GM18867 (cell line): Measurements from ENCODE around the gene TM2D3.

ENCODE experiments used
- ATAC-seq: cut with Tn5 transposase; IDR thresholded peaks from one replicate; pipeline ENCODE4 v1.9.1; 2021; ENCODE audit warnings: mild to moderate bottlenecking, moderate library complexity; ENCODE audit not compliant: unreplicated experiment

The TM2D3 gene

DNA sequence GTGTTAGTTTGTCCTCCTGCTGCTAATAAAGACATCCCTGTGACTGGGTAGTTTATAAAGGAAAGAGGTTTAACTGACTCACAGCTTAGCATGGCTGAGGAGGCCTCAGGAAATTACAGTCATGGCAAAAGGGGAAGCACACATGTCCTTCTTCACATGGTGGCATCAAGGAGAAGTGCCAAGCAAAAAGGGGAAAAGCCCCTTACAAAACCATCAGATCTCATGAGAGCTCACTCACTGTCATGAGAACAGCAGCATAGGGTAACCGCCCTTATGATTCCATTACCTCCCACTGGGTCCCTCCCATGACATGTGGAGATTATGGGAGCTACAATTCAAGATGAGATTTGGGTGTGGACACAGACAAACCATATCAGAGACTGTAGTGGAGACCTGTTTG, 27.0 kb downstream of the TM2D3 start:
- ATAC-seq, result no peak

DNA sequence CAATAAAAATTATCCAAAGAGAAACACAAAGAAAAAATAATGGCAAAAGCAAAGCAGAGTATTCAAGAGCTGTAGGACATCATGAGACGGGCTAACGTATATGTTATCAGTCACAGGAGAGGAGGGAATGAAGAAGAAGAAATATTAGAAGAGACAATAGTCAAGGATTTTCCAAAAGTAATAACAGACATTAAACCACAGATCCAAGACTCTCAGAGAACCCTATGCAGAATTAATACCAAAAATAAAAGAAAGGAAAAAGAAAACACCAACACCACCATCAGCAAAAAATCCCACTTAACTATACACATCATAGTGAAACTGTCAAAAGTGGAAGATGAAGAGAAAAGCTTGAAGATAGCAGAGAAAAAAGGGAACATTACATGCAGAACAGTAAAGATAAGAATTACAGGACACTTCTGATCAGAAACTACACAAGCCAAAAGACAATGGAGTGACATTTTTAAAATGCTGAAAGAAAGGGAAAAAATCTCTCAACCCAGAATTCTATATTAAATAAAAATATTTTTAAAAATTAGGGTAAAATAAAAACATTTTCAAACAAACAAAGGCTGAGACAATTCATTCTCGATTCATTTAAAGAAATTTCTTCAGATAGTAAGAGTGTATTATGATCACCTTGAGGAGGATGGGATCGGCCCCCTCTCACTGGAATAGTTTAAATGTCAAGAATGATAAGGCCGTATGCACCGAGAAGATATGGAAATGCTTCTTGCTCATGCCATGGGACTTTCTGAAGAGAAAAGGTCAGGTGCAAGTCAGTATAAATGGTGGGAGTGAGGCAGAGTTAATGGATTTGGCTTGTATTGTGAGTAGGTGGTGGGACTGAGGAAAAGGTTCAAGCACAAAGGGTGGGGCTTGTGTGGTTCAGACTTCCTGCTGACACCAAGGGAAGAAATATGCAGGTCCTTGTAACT, 28.5 kb downstream of the TM2D3 start:
- no peak for ATAC-seq

DNA sequence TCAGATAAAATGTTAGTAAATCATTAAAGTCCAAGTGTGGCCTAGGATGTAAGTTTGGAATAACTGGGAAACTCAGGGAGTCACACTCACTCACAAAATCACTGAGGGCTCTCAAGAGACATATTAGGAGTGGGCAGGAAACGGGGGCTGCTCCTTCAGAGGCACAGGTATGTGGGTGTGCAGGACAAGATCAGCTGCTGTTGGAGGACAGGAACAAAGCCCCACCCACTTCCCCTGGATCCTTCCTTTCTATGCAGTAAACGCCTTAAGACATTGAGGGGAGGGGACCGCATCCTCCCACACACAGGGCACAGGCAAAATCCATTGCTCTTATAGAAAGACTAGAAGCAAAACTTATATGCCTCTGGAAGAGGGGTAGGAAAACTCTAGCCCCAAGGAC, 30.2 kb downstream of the TM2D3 start:
- ATAC-seq, result no peak

DNA sequence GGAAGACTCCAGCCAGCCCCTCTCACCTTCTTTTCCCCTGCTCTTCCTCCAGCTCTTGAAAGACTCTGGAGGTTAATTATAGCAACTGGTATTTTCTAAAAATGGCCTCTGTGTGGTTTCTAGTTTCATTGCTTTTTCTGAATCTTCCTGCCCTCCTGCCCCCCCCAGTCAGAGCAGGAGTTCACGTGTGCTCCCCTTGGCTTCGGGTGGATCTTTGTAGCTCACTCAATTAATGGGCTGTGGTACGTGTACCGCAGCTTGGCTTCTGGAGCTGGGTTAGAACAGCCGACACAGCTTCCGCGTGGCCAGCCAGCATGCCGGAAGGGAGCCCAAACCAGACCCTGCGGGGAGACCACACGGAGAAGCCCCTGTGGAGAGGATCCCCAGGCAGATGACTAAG, 31.5 kb downstream of the TM2D3 start:
- ATAC-seq, result no peak

DNA sequence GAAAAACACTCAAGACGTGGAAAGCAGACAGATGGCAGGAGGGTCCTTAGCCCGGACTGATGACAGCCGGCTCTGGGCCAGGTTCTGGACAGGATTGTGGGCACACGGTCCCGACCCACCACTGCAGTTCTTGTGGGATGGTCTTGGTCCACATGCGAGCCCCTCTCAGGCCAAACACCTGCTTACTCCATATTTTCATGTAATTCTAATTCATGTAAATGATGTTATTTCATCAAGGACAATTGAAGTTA, 32.6 kb downstream of the TM2D3 start:
- no peak for ATAC-seq

DNA sequence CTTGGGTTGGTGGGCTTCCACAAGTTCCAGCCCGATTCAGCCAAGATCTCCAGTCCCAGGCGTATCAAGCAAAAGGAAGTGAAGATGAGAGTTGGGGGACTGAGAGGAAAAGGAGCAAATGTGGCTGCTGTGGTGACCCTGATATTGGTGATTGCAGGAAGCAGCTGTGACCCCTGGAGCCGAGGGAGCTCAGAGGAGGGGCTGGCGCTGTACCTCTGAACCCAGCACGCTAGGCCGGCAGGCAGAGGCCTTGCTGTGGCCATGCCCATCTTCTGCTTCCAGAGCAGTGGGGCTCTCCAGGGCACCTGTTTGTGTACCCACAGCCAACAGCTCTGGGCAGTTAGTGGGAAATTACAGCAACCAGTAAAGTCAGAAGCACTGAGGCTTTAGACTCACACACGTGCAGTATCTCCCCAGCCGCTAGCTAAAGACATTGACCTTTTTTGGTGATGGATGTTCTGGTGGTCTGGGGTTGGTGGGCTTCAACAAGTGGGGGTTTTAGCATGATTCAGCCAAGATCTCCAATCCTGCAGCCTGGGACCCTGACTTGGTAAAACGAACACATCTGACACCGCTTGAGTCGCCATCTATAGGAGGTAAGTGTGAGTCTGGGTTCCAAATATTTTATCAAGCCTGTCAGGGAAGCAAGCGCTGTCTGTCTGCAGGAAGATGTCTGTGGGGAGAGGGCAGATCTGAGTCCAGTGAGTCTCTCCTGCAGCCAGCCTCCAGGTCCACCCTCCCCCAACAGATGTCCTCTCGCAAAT, 33.1 kb downstream of the TM2D3 start:
- ATAC-seq, result no peak

DNA sequence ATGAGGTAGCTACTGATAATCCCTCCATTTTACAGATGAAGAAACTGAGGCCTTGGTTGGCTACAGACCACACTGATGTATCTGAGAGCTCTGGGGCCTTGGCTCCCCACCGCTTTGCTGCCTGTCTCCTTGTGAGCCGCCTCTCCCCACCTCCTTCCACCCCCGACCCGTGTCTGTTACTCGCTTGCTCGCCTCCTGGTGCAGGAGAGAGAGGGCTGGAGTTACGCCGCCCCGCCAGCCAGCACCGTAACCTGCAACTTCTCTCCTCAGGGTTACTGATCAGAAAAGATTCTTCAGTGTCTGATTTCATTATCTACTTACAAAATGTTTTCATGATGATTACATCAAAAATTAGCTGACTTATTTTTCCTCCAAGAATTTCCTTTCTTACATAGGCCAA, 34.1 kb downstream of the TM2D3 start:
- ATAC-seq, result no peak

DNA sequence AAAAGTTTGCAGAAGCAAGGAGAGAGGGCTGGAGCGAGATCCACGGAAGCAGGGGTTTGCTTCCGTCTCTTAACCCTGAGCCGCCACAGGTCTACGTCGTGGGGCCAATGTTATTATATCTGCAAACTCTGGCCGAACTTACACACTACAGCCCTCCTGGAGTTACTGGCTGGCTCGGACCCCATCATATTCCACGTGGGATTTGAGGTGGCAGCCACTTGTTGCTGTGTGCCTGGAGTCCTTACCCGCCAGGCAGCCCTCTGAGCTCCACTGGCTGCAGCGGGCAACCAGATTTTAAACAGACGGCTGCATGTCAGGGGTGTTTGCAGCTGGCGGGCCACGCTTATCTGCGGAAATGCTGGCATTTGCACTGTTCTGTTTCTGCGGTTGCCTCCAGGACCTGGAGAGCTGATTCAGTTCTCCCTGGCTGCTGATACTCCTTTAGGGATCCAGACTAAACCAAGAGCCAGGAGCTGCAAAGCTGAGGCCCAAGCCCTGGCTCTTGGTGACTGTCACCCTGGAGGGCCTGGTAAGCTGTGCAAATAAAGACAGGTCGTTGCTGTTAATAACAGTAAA, 34.7 kb downstream of the TM2D3 start:
- no peak for ATAC-seq

DNA sequence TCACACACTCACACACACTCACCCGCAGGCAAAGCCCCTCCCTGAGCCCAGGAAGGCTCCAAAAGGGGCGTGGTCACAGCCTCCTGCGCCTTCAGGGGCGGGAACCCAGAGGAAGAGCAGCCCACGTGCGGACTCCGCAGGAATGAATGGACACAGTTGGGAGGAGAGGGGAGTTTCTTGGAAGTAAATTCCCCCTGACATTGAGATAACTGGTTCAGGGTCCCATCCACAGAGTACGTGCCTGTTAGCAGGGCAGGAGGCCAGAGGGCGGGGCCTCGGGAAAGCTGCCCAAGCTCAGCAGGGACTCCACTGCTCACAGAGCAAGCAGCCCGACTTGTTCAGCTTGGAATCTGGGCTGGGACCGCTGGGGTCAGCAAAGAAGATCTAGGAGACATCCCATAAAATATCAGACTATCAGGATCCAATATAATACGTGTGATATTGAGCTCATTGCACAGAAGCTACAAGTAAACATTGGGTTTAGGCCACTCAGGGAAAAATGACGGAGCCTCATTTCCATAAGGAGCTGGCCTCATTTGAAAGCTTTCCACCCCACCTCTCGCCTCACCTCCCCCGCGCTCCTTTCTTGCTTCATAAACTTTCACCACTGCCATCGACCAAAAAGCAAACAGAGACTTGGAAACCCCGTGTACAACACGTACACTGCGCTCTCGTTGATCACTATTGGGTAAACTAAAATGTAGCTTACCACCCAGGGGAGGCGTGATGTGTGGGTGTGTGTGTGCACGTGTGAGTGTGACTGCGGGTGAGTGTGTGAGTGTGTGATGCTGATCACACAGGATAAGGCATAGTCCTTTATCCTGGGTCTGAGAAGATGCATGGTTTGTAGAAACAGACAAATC, 36.0 kb downstream of the TM2D3 start:
- no peak for ATAC-seq

DNA sequence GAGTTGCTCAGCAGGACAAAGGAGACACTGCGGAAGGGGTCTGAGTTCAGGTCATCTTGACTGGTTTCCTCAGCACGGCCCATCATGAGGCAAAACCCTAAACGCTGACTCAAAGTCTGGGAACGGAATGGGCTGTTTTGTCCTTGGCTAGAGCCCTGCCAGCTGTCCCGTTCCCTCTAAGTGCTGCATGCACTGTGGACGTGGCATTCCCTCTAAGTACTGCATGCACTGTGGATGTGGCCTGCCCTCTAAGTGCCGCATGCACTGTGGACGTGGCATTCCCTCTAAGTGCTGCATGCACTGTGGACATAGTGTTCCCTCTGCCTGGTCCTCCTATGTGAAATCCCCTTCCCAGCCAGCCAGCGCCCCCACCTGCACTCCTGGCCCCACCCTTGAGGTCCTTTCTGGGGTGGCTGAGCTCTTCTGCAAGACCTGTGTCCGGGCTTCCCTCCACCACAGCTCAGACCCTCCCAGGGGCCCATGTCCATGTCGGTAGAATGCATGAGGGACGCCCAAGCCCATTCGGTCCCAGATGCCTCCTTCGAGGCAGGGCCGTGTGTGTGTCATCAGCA, 36.7 kb downstream of the TM2D3 start:
- no peak for ATAC-seq

DNA sequence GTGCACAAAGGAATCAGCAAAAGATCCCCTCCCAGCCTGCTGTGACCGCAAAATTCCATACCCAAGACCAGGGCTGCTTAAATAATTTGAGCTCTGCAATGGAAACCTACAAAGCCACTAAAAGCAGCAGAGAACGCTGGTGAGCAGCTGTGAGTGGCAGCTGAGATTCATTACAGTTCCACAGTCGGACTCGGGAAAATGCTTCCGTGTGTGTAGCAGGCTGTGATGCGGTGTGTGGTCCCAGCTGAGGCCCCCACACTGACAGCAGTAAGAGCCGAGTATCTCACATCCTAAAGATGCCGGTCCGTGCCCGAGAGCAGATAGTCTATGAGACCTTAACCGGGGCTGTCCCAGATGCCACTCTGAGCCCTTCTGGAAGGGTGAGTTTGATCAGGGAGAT, 37.4 kb downstream of the TM2D3 start:
- no peak for ATAC-seq

DNA sequence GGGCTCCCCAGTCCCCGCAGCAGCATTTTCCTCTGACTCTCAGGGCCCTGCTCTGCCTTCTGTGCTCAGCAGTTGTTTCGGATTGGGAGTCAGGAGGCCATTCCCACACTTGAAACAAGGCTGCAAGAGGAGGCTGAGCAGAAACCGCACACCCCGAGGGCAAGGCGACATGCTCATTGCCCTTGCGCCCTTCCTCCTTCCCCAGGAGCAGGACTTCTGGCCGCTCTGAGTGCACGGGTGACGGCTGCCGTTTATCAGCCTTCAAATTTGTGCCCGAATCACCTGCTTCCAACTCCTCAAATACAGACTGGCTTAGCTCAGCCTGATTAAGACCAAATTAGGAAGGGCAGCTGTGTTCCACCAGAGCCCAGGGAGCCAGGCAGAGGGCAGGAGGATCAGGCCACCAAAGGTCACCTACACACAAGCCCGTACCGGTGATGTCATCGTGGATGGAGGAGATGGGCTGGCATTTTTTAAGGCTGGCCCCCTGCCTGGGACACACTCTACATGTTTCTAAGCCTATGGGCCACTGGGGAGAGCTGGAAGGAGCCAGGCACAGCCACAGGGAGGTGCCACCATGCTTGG, 38.1 kb downstream of the TM2D3 start:
- no peak for ATAC-seq

DNA sequence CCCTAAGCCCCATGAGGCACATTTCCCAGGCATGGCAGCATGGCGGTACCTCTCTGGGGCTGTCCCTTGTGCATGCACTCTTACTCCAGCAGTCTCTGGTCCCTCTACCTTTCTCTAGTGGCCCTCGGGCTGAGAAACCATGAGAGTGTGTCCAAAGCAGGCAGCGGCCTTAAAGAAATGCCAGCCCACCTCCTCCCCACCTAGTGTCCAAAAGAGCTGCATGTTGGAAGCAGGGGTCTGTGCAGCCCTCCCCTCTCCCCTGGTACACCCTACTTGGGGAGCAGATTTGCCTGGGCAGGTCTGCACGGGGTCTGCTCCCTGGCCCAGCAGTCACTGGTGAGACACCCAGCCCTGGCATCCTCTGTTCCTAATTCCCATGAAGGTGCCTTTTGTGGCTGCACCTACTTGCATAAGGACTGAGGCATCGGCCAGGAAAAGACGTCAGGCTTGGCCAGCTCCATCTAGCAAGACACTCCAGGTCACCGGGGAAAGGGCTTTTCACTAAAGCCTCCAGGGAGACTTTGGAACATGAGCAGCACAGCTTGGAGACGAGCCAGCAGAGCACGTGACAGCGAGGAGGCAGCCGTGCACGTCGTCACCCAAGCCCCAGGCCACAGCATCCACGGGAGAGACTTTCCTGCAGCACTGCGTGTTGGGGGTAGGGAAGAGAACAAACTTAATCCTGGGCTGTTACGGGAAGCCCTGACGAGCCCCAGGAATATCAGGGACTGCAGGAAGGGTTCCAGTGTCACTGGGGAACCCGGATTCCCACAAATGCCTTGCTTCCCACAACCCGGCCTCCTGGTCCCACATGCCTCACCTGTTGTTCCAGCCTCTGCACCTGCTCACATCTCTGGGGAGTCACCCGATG, 38.8 kb downstream of the TM2D3 start:
- no peak for ATAC-seq

DNA sequence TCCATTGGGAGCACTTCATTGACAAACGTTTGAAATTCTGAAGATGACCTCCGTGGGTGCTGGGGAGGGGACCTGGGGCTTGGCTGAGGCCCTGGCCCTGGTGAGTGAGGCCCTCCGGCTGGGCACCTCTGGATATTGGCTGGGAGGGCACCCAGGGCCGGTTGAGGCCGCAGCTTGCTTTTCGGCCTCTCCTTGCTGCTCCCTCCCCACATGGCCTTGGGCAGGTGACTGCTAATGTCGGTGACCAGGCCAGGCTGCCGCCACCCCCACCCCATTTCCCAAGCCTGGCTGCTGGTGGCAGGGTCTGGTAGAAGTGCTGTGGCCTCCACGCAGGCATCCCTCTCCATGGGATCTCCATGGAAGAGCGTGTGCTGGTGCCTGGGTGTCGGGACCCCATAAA, 39.5 kb downstream of the TM2D3 start:
- no peak for ATAC-seq

DNA sequence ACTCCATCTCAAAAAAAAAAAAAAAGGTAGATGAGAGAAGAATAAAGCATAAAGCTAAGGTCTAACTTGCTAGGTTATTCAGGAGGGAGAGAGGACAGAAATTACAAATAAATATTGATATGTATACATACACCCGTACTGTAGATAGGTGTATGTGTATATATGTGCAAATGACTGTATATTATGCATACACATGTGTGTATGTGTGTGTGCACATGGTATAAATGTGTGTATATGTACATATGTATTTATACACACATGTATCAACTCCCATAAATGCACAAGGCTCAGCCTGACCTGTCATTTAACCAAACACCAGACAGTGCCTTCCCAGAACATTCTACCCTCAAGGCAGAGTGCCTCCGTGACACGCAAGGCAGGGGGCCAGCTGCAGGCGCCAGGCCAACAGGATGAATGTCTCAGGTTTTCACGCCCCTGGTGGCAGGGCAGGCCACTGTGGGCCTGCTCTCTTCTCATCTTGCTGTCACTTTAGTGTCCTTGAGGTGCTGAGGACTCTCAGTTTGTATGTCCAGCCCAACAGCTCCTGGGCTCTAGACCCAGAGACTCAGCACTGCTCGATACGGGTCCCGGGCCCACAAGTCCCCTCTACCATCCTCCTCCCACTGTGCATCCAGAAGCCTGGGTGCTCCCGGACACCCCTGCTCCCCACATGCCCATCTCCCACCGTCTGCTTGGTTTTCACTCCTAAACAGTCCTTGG, 40.4 kb downstream of the TM2D3 start:
- ATAC-seq, result no peak

DNA sequence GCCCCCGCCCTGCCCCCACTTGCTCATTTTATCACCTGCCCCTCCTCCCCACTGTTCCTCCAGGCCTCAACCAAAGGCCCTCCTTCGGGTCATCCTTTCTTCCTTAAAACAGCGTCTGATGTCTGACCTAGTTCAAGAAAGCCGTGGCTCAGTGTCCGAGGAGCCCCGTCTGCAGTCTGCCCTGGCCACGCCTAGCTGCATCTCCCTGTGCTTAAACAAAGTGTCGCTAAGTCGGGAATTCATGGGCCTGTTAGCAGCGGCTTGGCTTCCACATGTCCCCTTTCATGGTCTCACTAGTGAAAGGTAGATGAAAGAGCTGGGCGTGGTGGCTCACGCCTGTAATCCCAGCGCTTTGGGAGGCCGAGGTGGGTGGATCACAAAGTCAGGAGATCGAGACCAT, 41.2 kb downstream of the TM2D3 start:
- ATAC-seq, result no peak

DNA sequence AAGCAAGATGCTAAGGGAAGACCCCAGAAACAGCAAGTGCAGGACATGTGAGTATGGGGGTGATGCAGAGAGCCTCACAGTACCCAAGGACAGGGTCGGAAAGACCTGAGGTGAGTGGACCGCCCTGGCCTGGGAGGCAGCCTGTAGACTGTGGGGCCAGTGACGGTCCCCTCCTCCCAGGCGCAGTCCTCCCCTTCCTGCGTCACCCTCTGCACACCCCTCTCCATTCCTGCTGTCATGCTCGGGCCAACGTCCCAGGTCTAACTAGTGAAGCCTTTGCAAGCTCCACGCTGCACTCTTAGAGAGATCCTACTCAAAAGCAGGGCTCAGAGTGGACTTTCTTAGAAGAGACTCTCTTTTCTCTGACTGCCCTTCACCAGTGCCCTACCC, 41.6 kb downstream of the TM2D3 start:
- ATAC-seq, result no peak

DNA sequence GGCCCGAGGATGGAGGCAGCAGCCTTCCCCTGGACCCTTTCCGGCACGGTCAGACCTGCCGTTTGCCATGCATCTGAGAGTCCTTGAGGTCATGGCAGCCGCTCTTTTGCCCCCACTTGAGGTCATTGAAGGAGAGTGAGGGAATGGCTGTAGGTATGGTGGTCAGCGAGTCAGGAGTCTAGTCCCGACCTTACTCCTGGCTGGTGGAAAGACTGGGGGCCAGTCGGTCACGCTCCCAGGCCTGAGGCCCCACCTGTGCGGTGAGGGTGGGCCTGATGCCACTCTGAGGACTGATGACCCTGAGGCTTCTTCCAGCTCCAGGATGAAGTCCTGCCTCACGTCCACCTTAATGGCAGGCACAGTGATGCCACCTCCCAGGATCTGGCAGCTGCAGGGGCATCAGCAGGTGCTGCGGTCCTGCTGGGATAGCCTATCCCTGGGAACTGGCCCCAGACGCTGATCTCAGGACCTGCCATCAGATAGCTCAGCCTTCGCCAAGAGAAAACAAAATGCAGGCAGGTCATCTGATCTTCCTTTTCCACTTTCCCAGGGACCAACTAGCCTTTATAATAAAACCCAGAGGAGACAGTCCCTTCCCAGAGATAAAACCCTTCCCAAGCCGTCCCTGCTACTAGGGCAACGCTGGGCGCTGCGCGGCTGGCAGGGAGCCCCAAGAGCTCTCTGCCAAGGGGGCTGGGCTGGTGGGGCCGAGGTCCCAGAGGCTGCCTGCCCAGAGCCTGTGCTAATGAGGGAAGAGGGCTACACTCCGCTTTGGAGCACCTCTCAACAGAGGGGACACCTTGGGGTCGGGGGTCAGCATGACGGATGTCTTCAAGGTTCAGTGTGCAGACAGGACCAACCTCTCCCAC, 42.2 kb downstream of the TM2D3 start:
- no peak for ATAC-seq
